Upper lobe of right lung (tissue), 1 donor: Measurements from ENCODE around the gene IFITM1. TPM values are rescaled to one million over a fixed set of nuclear protein-coding genes. Genes with fewer than 3 reads are reported as not detected.

Source experiments
- ATAC-seq: fragments of 200-7000 bp; cut with Tn5 transposase; one replicate; pipeline ENCODE4 v1.9.1; 2020; ENCODE audit warnings: mild to moderate bottlenecking, moderate library complexity
- DNase-seq: peaks from one replicate; pipeline ENCODE4 v3.0.0-alpha.2; 2020
- H3K27ac ChIP-seq: fragments of 200-600 bp; one replicate; pipeline ENCODE4 v1.8.0; 2022
- H3K27me3 ChIP-seq: fragments of 200-600 bp; one replicate; pipeline ENCODE4 v1.8.0; 2022; ENCODE audit warnings: mild to moderate bottlenecking
- H3K36me3 ChIP-seq: fragments of 200-600 bp; one replicate; pipeline ENCODE4 v1.8.0; 2022
- H3K4me1 ChIP-seq: fragments of 200-600 bp; one replicate; pipeline ENCODE4 v1.8.0; 2022
- H3K4me3 ChIP-seq: fragments of 200-600 bp; one replicate; pipeline ENCODE4 v1.8.0; 2022; ENCODE audit warnings: mild to moderate bottlenecking
- H3K9me3 ChIP-seq: fragments of 200-600 bp; one replicate; pipeline ENCODE4 v1.8.0; 2022
- CTCF ChIP-seq: fragments of 200-600 bp; IDR thresholded peaks from one replicate; pipeline ENCODE4 v1.8.0; 2022; ENCODE audit warnings: antibody characterized with exemption
- intact Hi-C: fragments of 100-400 bp; cut with DNase I; formaldehyde crosslinking; loops from one replicate; pipeline ENCODE4 v1.11.0; 2022
- total RNA-seq: library from RNA; stranded (reverse); fragmentation: NEBNext Ultra II Directional; extraction: Animal tissue kit (Norgen Biotek cat#: 25700); gene quantifications from one replicate; pipeline ENCODE4 v1.2.1, GENCODE V29; 2021
- donor health status: DM: no; HTN: yes; CAD: no; lungs with severe emphysema.

IFITM1 gene
- total RNA-seq, 1 donor from 2014 or later: 128 TPM

- TF ChIP-seq CTCF: peak; percentile 15
- H3K4me1 ChIP-seq: peaks cover 18% of the 10 kb centered on the region
- ATAC-seq (peak; percentile 2), DNase-seq (peak; percentile 61)
- H3K27me3 ChIP-seq: peaks cover 12% of the 10 kb centered on the region
- H3K4me3 ChIP-seq: no peak overlapping the region
- H3K9me3 ChIP-seq: no peaks in the 10 kb centered on the region
- intact Hi-C loops: no loop called here
- no peaks in the 10 kb centered on the region for H3K36me3 ChIP-seq
- H3K27ac ChIP-seq: no peak overlapping the region
Observed at GRCh38 chr11:299951-300735, 13.7 kb upstream of the IFITM1 start.

GRCh38 chr11:303363-303762, 10.5 kb upstream of the IFITM1 start:
- Histone ChIP-seq H3K9me3 (no peaks in the 10 kb centered on the region), H3K27ac (no peak overlapping the region), H3K36me3 (no peaks in the 10 kb centered on the region), H3K27me3 (peaks cover 6% of the 10 kb centered on the region), H3K4me3 (no peak overlapping the region), H3K4me1 (peaks cover 20% of the 10 kb centered on the region)
- intact Hi-C loops: no loop called here
- DNase-seq: no peak
- no peak for ATAC-seq
- no peak for TF ChIP-seq CTCF

- TF ChIP-seq CTCF: no peak
- H3K4me3 ChIP-seq: no peak overlapping the region
- no peaks in the 10 kb centered on the region for H3K36me3 ChIP-seq
- H3K9me3 ChIP-seq: no peaks in the 10 kb centered on the region
- ATAC-seq: no peak
- intact Hi-C loops: no loop called here
- DNase-seq: no peak
- H3K27me3 ChIP-seq: no peaks in the 10 kb centered on the region
- H3K27ac ChIP-seq: no peak overlapping the region
- H3K4me1 ChIP-seq: peaks cover 18% of the 10 kb centered on the region
Observed at GRCh38 chr11:304061-304506, 9.8 kb upstream of the IFITM1 start.

GRCh38 chr11:304915-305843, 8.7 kb upstream of the IFITM1 start:
- Histone ChIP-seq H3K27ac (peak overlapping the region; percentile 89), H3K36me3 (no peaks in the 10 kb centered on the region), H3K4me3 (no peak overlapping the region), H3K4me1 (peaks cover 25% of the 10 kb centered on the region), H3K9me3 (no peaks in the 10 kb centered on the region), H3K27me3 (no peaks in the 10 kb centered on the region)
- TF ChIP-seq CTCF: peak; percentile 70
- ATAC-seq (peak; percentile 27), DNase-seq (peak; percentile 71)
- intact Hi-C loops: no loop called here

GRCh38 chr11:305844-306211, 8.0 kb upstream of the IFITM1 start:
- no peak overlapping the region for H3K4me3 ChIP-seq
- no peaks in the 10 kb centered on the region for H3K9me3 ChIP-seq
- intact Hi-C loops: no loop called here
- no peaks in the 10 kb centered on the region for H3K27me3 ChIP-seq
- TF ChIP-seq CTCF: no peak
- DNase-seq: no peak
- H3K4me1 ChIP-seq: peaks cover 25% of the 10 kb centered on the region
- no peaks in the 10 kb centered on the region for H3K36me3 ChIP-seq
- peak overlapping the region; percentile 89 for H3K27ac ChIP-seq
- no peak for ATAC-seq
